ENCODE data around the gene RPH3AL. TPM values are rescaled to one million over a fixed set of nuclear protein-coding genes. Genes with fewer than 3 reads are reported as not detected.

RPH3AL gene
- total RNA-seq, 3 donors from 2014 or later (not counting 1 experiment from before 2014, with no cell fraction given): 7.2 to 9.9 (median 7.9) TPM

DNA sequence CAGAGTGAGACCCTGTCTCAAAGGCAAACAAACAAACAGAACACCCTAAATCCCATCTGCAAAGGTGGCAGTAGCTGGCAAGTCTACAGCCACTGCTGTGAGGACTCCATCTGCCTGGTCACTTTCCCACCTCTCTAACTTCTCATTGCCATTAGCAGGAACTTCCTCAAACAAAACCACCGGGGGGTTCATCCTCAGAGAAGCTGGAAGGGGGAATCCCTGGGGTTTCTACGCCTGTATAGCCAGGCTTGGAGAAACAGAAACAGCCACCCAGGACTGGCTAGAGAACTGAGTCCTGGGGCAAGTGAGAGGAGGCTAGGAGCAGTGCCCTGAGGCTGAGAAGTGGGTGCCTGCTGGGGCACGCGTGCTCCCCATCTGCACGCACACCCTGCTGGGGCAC lies 7.3 kb downstream of the RPH3AL start:
- Mint-ChIP-seq H3K4me1 (no peaks in the 10 kb centered on the region), H3K27me3 (ENCODE audit: low read depth in 2 of 2) (peaks cover 0 to 3% of the 10 kb centered on the region in 2 donors), H3K36me3 (no peaks in the 10 kb centered on the region)

DNA sequence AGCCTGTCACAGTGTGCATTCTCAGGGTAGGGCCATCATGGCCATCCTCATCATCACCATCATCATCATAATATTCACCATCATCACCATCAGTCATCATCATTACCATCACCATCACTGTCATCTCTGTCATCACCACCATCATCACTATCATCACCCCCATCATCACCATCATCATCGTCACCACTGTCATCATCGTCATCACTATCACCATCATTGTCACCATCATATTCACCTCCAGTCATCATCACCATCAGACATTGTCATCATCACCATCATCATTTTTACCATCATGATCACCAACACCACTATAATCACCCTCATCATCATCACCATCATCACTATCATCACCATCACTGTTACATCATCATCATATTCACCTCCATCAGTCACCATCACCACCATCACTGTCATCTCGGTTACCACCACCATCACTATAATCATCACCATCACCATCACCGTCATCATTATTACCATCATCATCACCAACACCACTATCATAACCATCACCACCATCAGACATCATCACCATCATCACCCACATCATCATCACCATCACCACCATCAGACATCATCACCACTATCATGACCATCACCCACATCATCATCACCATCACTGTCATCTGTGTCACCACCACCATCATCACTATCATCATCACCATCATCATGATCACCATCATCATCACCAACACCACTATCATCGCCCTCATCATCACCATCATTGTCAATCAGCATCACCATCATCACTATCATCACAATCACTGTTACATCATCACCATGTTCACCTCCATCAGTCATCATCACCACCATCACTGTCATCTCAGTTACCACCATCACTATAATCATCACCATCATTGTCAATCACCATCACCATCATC lies 8.5 kb downstream of the RPH3AL start:
- peaks cover 0 to 3% of the 10 kb centered on the region in 2 donors for H3K27me3 Mint-ChIP-seq (ENCODE audit: low read depth in 2 of 2)
- intact Hi-C loops (cut with micrococcal nuclease): no loop called here
- H3K36me3 Mint-ChIP-seq: no peaks in the 10 kb centered on the region
- no peaks in the 10 kb centered on the region for H3K36me3 ChIP-seq (ENCODE audit: control insufficient read depth, insufficient read depth, low read length)
- H3K9me3 Mint-ChIP-seq: peaks cover 2 to 7% of the 10 kb centered on the region in 2 donors
- no peak overlapping the region for H3K27ac Mint-ChIP-seq
- ATAC-seq: no peak
- H3K4me1 ChIP-seq (ENCODE audit: control insufficient read depth, insufficient read depth, low read length): no peaks in the 10 kb centered on the region
- no peak for DNase-seq
- H3K9me3 ChIP-seq (ENCODE audit: control insufficient read depth, insufficient read depth, low read length): no peaks in the 10 kb centered on the region
- no peaks in the 10 kb centered on the region for H3K27me3 ChIP-seq (ENCODE audit: control insufficient read depth, insufficient read depth, low read length)
- H3K27ac ChIP-seq (ENCODE audit: low read length): no peak overlapping the region
- no peak overlapping the region for H3K4me3 ChIP-seq (ENCODE audit: low read length)
- TF ChIP-seq, protein P1, sequence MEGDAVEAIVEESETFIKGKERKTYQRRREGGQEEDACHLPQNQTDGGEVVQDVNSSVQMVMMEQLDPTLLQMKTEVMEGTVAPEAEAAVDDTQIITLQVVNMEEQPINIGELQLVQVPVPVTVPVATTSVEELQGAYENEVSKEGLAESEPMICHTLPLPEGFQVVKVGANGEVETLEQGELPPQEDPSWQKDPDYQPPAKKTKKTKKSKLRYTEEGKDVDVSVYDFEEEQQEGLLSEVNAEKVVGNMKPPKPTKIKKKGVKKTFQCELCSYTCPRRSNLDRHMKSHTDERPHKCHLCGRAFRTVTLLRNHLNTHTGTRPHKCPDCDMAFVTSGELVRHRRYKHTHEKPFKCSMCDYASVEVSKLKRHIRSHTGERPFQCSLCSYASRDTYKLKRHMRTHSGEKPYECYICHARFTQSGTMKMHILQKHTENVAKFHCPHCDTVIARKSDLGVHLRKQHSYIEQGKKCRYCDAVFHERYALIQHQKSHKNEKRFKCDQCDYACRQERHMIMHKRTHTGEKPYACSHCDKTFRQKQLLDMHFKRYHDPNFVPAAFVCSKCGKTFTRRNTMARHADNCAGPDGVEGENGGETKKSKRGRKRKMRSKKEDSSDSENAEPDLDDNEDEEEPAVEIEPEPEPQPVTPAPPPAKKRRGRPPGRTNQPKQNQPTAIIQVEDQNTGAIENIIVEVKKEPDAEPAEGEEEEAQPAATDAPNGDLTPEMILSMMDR (IDR thresholded peaks at IDR 0.05): no peak
- H3K4me1 Mint-ChIP-seq: no peaks in the 10 kb centered on the region
- WGBS (ENCODE audit: insufficient coverage): 95% methylated on average over 5 of the region's 5 CpGs
- no peak overlapping the region for H3K4me3 Mint-ChIP-seq

More for the DNA sequence above, 7.3 kb downstream of the RPH3AL start:
- Histone ChIP-seq H3K9me3 (ENCODE audit: control insufficient read depth, insufficient read depth, low read length) (no peaks in the 10 kb centered on the region), H3K4me1 (ENCODE audit: control insufficient read depth, insufficient read depth, low read length) (peaks cover 3% of the 10 kb centered on the region), H3K27ac (ENCODE audit: low read length) (no peak overlapping the region), H3K27me3 (ENCODE audit: control insufficient read depth, insufficient read depth, low read length) (no peaks in the 10 kb centered on the region), H3K36me3 (ENCODE audit: control insufficient read depth, insufficient read depth, low read length) (no peaks in the 10 kb centered on the region), H3K4me3 (ENCODE audit: low read length) (no peak overlapping the region)
- H3K9me3 Mint-ChIP-seq: peaks cover 2 to 7% of the 10 kb centered on the region in 2 donors
- no peak overlapping the region for H3K4me3 Mint-ChIP-seq
- no peak overlapping the region for H3K27ac Mint-ChIP-seq
- intact Hi-C loops (cut with micrococcal nuclease): no loop called here
- TF ChIP-seq, protein P1 (IDR thresholded peaks at IDR 0.05): no peak
- ATAC-seq (no peak), DNase-seq (no peak)
- WGBS (ENCODE audit: insufficient coverage): 92% methylated on average over 4 of the region's 5 CpGs

DNA sequence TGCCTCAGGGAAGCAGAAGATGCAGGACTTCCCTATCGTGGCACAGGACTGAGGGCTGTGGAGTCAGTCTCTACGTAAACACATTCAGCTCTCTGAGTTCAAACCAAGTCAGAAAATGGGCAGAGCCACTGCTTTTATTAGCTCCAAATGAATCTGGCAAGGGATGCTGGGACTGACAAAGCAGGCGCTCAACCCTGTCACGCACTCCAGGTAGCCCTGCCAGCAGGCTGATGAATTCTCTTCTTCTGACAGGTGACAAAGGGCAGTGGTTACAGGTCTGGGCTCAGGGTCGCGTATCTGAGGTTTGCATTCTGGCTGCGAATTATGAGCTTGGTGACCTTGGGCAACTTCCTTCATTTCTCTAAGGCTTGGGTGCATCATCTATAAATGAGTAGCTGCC lies 9.4 kb downstream of the RPH3AL start:
- Mint-ChIP-seq H3K4me1 (no peaks in the 10 kb centered on the region), H3K4me3 (no peak overlapping the region), H3K27ac (no peak overlapping the region), H3K27me3 (ENCODE audit: low read depth in 2 of 2) (peaks cover 0 to 3% of the 10 kb centered on the region in 2 donors), H3K36me3 (no peaks in the 10 kb centered on the region), H3K9me3 (peaks cover 2 to 7% of the 10 kb centered on the region in 2 donors)
- intact Hi-C loops (cut with micrococcal nuclease): no loop called here
- H3K9me3 ChIP-seq (ENCODE audit: control insufficient read depth, insufficient read depth, low read length): no peaks in the 10 kb centered on the region
- WGBS (ENCODE audit: insufficient coverage): 73% methylated on average over 7 of the region's 7 CpGs
- DNase-seq (no peak), ATAC-seq (no peak)
- no peaks in the 10 kb centered on the region for H3K4me1 ChIP-seq (ENCODE audit: control insufficient read depth, insufficient read depth, low read length)
- no peak overlapping the region for H3K27ac ChIP-seq (ENCODE audit: low read length)
- no peaks in the 10 kb centered on the region for H3K27me3 ChIP-seq (ENCODE audit: control insufficient read depth, insufficient read depth, low read length)
- H3K36me3 ChIP-seq (ENCODE audit: control insufficient read depth, insufficient read depth, low read length): no peaks in the 10 kb centered on the region
- H3K4me3 ChIP-seq (ENCODE audit: low read length): no peak overlapping the region
- TF ChIP-seq, protein P1 (IDR thresholded peaks at IDR 0.05): no peak

Data from natural killer cell (primary cell).